GM04503 (cell line): ENCODE data around the gene CXADR.
"Not testable (repeated sequence)": the region's sequence is repeated elsewhere in the genome, so short reads cannot be mapped to it uniquely, and the experiment has no call there.

Experiments
- DNase-seq: peaks from one replicate; pipeline ENCODE4 v3.0.0-alpha.2; 2012; ENCODE audit warnings: low read depth

Gene CXADR

GRCh38 chr21:17502985-17503384 is 9.9 kb upstream of the CXADR start:
- not testable (repeated sequence) for DNase-seq

- no peak for DNase-seq
Measured at GRCh38 chr21:17506951-17507350, 5.9 kb upstream of the CXADR start.

DNA sequence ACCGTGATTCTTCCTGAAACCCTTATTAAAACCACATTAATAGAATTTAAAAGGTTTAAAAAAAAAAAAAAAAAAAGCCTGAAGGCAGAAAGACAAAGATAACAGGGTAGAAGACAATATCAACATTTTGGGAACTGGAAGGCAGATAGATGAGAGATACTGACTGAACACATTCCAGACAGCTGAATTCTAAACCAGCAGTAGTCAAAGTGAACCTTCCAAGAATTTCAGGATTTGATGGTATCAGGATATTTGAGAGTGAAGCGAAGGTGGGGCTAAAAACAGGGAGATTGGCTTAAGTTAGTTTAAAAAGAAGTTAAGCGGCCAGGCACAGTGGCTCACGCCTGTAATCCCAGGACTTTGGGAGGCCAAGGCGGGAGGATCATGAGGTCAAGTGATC is 5.3 kb upstream of the CXADR start:
- DNase-seq = no peak

DNA sequence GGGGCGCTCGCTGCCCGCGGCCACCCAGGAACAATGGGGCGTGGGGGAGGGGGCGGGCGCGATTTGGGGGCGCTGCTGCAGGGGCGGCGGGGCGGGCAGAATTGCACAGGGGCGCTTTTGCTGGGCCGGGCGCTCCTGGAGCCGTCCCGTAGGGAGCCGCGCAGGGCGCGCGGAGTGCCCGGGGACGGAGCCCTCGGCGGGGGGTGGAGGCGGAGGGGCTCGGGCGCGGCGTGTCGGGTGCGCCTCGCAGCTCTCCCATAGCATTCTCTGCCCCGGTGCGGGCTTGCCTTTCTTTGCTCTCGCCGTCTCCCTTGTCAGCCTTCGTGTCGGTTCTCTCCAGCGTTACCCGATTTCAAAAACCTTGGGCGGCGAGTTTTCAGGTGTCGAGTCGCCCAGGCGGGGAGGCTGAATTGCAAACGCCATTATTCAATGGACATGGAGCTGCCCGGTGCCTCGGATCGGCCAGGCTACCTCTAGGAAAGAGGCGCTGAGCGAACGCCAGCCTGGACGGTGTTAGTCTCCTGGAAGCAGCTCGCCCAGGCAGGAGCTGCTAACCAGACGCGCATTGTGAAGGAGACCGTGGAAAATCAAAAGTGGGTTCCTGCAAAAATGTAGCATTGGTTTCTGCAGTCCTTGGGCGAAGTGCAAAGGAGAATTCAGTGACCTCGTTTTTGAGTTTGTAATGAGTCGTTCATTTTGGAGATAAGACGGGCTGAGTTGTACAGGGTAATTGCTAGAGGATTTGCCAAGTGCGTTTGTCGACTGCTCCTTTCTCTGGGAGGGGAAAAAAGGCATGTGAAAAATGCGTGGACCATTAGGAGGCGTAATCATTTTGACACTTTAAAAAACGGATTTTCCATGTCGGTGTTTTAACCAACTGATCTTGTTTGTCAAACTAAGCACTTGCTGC is 626 bp downstream of the CXADR start:
- no peak for DNase-seq

- DNase-seq = no peak
Measured at GRCh38 chr21:17514124-17514845, 1.4 kb downstream of the CXADR start.

DNA sequence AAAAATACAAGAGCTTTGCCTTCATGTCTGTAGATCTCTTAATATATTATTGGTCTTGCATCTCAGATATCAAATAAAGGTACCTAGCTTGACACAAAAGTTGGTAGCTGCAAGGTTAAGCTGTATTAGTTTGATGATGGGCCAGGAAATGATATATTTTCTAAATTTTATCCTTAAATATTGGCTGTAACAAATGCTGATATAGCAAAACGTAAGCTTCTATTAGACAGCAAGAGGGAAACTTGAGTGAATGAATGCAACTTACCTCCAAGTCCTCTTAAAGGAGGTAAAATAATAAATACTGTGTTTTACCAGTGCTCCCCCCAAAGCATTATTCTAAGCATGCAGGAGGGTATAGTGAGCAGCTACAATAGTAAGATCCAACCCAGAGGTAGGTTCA is 4.2 kb downstream of the CXADR start:
- not testable (repeated sequence) for DNase-seq

GRCh38 chr21:17519208-17519738 is 6.4 kb downstream of the CXADR start:
- no peak for DNase-seq

GRCh38 chr21:17519965-17520609 is 7.2 kb downstream of the CXADR start:
- DNase-seq = no peak

DNA sequence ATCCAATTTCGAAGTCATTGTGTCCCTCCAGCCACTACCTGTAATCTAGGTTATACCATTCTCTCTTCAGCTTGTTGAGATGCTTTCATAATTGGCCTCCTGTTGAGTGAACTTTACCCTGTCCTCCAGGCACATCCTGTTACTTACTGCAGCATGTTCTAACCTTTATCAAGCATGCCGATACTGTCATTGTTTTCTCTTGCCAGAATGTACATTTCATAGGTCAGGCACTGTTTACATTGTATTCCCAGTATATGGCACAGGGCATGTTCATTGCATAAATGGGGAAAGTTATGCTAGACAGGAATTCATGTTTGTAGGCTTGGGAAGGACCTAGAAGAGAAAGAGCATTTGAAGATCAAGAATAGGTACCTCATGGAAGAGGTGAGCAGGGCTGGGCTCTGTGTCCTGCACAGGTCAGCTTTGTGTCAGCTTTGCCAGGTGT is 10.2 kb downstream of the CXADR start:
- DNase-seq = no peak

DNA sequence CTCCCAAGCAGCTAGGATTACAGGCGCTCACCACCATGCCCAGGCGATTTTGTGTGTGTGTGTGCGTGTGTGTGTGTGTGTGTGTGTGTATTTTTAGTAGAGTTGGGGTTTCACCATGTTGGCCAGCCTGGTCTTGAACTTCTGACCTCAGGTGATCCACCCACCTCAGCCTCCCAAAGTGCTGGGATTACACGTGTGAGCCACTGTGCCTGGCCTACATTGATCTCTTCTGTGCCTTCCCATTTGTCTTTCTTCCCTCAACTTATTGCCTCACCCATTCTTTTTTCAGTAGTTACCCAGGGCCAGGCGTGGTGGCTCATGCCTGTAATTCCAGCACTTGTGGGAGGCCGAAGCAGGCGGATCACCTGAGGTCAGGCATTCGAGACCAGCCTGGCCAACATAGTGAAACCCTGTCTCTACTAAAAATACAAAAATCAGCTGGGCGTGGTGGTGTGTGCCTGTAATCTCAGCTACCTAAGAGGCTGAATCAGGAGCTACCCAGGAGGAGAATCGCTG is 11.2 kb downstream of the CXADR start:
- DNase-seq = not testable (repeated sequence)

DNA sequence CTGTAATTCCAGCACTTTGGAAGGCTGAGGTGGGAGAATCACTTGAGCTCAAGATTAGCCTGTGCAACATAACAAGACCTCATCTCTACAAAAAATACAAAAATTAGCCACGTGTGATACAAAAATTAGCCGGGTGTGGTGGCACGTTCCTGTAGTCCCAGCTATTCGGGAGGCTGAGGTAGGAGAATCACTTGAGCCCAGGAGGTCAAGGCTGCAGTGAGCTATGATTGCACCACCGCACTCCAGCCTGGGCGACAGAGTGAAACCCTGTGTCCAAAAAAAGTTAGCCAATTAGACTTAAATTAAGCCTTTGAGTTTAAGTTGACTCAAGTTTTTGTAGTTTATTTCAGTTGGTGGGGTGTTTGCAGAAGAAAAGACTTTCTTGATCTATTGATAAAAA is 11.8 kb downstream of the CXADR start:
- no peak for DNase-seq

- no peak for DNase-seq
Measured at GRCh38 chr21:17526776-17527175, 13.9 kb downstream of the CXADR start.

GRCh38 chr21:17527240-17527639 is 14.4 kb downstream of the CXADR start:
- no peak for DNase-seq

DNA sequence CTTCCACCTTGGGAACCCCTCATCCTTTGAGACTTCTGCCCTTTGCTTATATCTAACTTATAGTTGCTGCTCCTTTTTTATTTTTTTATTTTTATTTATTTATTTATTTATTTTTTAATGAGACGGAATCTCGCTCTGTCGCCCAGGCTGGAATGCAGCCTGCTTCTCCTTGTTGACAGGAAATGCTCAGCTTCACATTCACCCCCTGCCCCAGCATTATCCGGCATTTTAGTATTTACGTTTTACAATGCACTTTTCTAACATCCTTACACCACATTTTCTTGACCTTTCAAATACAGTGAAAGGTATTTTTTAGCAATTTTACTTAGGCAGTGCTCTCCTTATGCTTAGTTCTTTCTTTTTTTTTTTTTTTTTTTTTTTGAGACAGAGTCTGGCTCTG is 14.9 kb downstream of the CXADR start:
- no peak for DNase-seq

- no peak for DNase-seq
Measured at GRCh38 chr21:17529648-17530047, 16.8 kb downstream of the CXADR start.

DNA sequence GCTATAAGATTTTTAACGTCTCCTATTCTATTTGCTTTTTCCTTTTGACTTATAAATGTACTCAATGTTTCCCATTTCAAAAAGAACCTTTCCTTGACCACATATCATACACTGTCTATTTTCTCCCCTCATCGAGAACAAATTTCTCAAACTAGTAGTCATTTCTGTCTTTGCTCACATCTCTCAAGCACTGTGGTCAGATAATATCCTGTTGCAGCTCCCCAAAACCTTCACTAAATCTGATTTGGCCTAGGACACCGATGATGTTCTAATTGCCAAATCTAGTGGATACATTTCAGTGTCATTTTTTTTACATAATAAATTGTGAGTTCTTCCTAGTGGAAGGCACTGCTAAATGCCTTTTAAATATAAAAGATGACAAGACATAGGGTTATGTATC is 19.4 kb downstream of the CXADR start:
- no peak for DNase-seq

DNA sequence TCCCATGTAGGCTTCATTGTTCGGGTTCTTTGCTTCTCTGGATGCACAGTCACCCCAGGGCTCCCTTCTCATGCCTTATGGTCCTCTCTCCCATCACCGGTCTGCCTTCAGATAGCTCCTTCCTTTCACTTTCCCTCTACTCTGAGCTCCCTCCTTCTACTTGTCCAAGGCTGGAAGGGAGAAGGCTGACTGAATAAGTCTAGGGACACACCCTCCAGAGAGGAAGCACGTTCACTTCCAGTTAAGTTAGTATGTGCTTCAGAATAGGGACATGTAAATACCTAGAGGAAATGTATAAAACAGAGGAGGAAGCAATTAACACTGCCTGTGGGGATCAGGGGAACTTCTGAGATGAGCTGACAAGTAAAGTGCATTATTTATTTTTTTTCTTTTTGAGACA is 23.5 kb downstream of the CXADR start:
- DNase-seq = no peak

DNA sequence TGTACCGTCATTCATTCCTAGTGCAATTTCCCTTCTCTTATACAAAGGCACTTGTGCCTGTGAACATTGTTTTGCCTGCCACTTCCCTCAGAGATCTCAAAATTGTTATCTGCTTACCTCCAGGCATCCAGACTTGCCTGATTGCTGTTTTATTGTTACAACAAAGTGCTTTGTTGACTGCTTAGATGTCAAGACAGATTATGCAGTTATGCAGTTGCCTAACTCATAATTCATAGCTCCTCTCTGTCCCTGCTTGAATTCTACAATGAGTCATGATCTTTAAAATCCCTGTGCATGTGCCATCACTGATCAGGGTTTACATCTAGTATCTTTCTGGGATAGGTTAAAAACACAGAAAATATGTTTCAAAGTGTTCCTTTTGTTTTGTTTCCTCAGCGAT is 24.5 kb downstream of the CXADR start:
- DNase-seq = no peak

DNA sequence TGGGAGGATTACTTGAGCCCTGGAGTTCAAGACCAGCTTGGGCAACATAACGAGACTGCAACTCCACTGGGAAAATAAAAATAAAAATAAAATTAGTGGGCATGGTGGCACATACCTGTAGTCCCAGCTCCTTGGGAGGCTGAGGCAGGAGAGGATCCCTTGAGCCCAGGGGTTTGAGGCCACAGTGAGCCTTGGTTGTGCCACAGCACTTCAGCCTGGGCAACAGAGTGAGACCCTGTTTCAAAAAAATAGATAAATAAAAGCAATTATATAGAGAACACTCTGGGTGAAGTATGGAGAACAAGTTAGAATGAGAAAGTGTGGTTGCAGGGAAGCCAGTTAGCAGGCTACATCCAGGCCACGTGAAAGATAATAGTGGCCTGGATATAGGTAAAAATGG is 25.7 kb downstream of the CXADR start:
- DNase-seq = no peak

DNA sequence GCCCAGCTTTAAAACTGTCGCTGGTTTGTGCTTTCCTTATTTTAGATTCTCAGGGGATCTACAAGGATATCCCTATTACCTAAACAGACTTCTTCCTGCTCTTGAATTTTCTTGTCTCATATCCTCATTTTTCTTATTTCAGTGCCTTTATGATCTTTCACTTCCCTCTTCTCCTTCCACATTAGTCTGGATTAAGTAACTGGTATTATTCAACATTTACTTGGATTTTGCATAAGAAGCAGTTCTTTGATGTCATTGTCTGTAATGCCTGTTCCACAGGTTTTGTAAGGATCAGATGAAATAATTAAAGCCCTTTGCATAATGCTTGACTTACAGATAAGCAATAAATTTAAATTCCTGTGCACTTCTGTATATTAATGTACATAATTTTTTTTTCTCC is 26.5 kb downstream of the CXADR start:
- DNase-seq = no peak

GRCh38 chr21:17539743-17540341 is 27.0 kb downstream of the CXADR start:
- DNase-seq = no peak

- no peak for DNase-seq
Measured at GRCh38 chr21:17540530-17540929, 27.7 kb downstream of the CXADR start.
